ENCODE data around the gene RANBP10. TPM values are rescaled to one million over a fixed set of nuclear protein-coding genes. Genes with fewer than 3 reads are reported as not detected.

Gene RANBP10
- total RNA-seq, 4 donors from 2014 or later, result 6.0 to 9.8 (median 8.3) TPM

GRCh38 chr16:67718668-67719047 lies 87.7 kb downstream of the RANBP10 start:
- ATAC-seq (ENCODE audit: low FRiP score), result peak; percentile 3

GRCh38 chr16:67716097-67716496 lies 90.3 kb downstream of the RANBP10 start:
- TF ChIP-seq CTCF (IDR thresholded peaks at IDR 0.05), result no peak
- DNase-seq (ENCODE audit: low spot score) (no peak), ATAC-seq (ENCODE audit: low FRiP score) (no peak)

More at GRCh38 chr16:67718668-67719047, 87.7 kb downstream of the RANBP10 start:
- DNase-seq (ENCODE audit: low spot score), result no peak
- TF ChIP-seq CTCF (IDR thresholded peaks at IDR 0.05), result no peak

- DNase-seq (ENCODE audit: low spot score) (no peak), ATAC-seq (ENCODE audit: low FRiP score) (no peak)
- no peak for TF ChIP-seq CTCF (IDR thresholded peaks at IDR 0.05)
Measured at GRCh38 chr16:67714522-67714921, 91.8 kb downstream of the RANBP10 start.

- no peak for ATAC-seq (ENCODE audit: low FRiP score)
- DNase-seq (ENCODE audit: low spot score), result no peak
- no peak for TF ChIP-seq CTCF (IDR thresholded peaks at IDR 0.05)
Measured at GRCh38 chr16:67713647-67714273, 92.6 kb downstream of the RANBP10 start.

GRCh38 chr16:67710607-67711006 lies 95.8 kb downstream of the RANBP10 start:
- no peak for TF ChIP-seq CTCF (IDR thresholded peaks at IDR 0.05)
- ATAC-seq (ENCODE audit: low FRiP score) (no peak), DNase-seq (ENCODE audit: low spot score) (no peak)

- ATAC-seq (ENCODE audit: low FRiP score), result no peak
- no peak for DNase-seq (ENCODE audit: low spot score)
- TF ChIP-seq CTCF (IDR thresholded peaks at IDR 0.05), result no peak
Measured at GRCh38 chr16:67709050-67709449, 97.3 kb downstream of the RANBP10 start.

GRCh38 chr16:67708368-67708771 lies 98.0 kb downstream of the RANBP10 start:
- no peak for DNase-seq (ENCODE audit: low spot score)
- TF ChIP-seq CTCF (IDR thresholded peaks at IDR 0.05), result no peak
- no peak for ATAC-seq (ENCODE audit: low FRiP score)

Measured in omental fat pad (tissue), 4 donors.